Measurements from ENCODE around the gene NUSAP1. TPM values are rescaled to one million over a fixed set of nuclear protein-coding genes. Genes with fewer than 3 reads are reported as not detected.
A peak's percentile ranks its signal among the peaks of the same experiment; 100 is the strongest.

Gene NUSAP1
- total and polyA plus RNA-seq, 2 of the 4 experiments (the other 2 are of a cell fraction): 59.2 to 123 TPM

DNA sequence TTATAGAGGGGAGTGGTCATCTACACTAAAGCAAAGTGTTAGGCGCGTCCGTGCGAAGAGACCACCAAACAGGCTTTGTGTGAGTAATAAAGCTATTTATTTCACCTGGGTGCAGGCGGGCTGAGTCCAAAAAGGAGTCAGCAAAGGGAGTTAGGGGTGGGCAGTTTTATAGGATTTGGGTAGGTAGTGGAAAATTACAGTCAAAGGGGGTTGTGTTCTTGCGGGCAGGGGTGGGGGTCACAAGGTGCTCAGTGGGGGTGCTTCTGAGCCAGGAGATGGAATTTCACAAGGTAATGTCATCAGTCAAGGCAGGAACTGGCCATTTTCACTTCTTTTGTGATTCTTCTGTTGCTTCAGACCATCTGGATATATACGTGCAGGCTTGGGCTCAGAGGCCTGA lies 47.4 kb upstream of the NUSAP1 start:
- Histone ChIP-seq H3K4ac (ENCODE audit: low read depth, low read length) (no peak overlapping the region), H3K9me1 (ENCODE audit: insufficient read depth, low read length) (peaks cover 5% of the 10 kb centered on the region), H3K9ac (ENCODE audit: low read depth, low read length) (peak overlapping the region; percentile 85), H4K91ac (ENCODE audit: insufficient read depth, low read depth, low read length) (no peak overlapping the region), H3K27ac (ENCODE audit: insufficient read depth, low read length) (no peak overlapping the region; the same call in 1 of the 2 replicates), H2BK20ac (ENCODE audit: low read depth, low read length) (no peak overlapping the region), H2AFZ (replicated peaks; ENCODE audit: low read length, poor library complexity) (no peak overlapping the region), H3K27me3 (ENCODE audit: control insufficient read depth, insufficient read depth, low read length) (no peaks in the 10 kb centered on the region), H3K23ac (ENCODE audit: low read depth, low read length) (peak overlapping the region; percentile 38; the same call in 1 of the 2 replicates), H2BK5ac (ENCODE audit: low read depth, low read length, poor library complexity, severe bottlenecking) (no peak overlapping the region), H3K56ac (ENCODE audit: extremely low read depth, insufficient read depth, low read length) (no peak overlapping the region), H3K36me3 (ENCODE audit: control insufficient read depth, insufficient read depth, low read length) (peaks cover 18% of the 10 kb centered on the region), H4K8ac (ENCODE audit: low read depth in 2 of 2, low read length in 2 of 2) (no peak overlapping the region), H4K5ac (ENCODE audit: low read depth, low read length) (no peak overlapping the region), H2BK120ac (ENCODE audit: low read depth, low read length) (no peak overlapping the region), H3K4me2 (ENCODE audit: low read depth, low read length) (peak overlapping the region; percentile 68), H3K79me1 (ENCODE audit: low read depth in 1 of 2, low read length in 2 of 2) (peaks cover 19 to 49% of the 10 kb centered on the region in 2 experiments), H3K4me1 (ENCODE audit: control insufficient read depth, insufficient read depth, low read length) (peaks cover 6% of the 10 kb centered on the region), H4K20me1 (ENCODE audit: insufficient read depth, low read length) (peaks cover 6% of the 10 kb centered on the region; the same call in 1 of the 2 replicates), H3K18ac (ENCODE audit: low read depth, low read length) (no peak overlapping the region), H3K9me3 (ENCODE audit: control insufficient read depth, insufficient read depth, low read length) (no peaks in the 10 kb centered on the region), H3K14ac (replicated peaks; ENCODE audit: low read depth, low read length) (no peak overlapping the region), H3K4me3 (ENCODE audit: insufficient read depth, low read depth, low read length) (peak overlapping the region; percentile 81), H2AK9ac (replicated peaks; ENCODE audit: low read depth, low read length, poor library complexity) (no peak overlapping the region), H2AK5ac (ENCODE audit: low read depth, low read length) (no peak overlapping the region; the same call in 1 of the 2 replicates), H2BK15ac (ENCODE audit: low read depth, low read length) (no peak overlapping the region)
- intact Hi-C loops (cut with micrococcal nuclease) (no loop called here), in situ Hi-C loops (cut with MboI; ENCODE audit: low sequenced_read_pairs) (no loop called here), dilution Hi-C loops (cut with HindIII; ENCODE audit: low sequenced_read_pairs, unreplicated experiment) (no loop called here)
- CTCF ChIA-PET: interaction anchor here (0.6 kb wide), 1 partner anchor 542 kb away, joined by 7 read pairs; no protein-coding TSS in a partner anchor
- no TSS peak for BruUV-seq (replicated peaks)
- TF ChIP-seq BHLHE40 (IDR thresholded peaks at IDR 0.05; ENCODE audit: low read depth, low read length): no peak
- TF ChIP-seq NFE2L2 (IDR thresholded peaks at IDR 0.05; ENCODE audit: low read depth, low read length): no peak
- no peak for TF ChIP-seq SMC3 (IDR thresholded peaks at IDR 0.05; ENCODE audit: low read depth, low read length)
- no peak for TF ChIP-seq RCOR1 (IDR thresholded peaks at IDR 0.05; ENCODE audit: insufficient replicate concordance, low read length)
- no peak for TF ChIP-seq POLR2A (IDR thresholded peaks at IDR 0.05; ENCODE audit: low read depth, low read length)
- no peak for TF ChIP-seq MXI1 (IDR thresholded peaks at IDR 0.05; ENCODE audit: borderline replicate concordance, low read depth, low read length)
- TF ChIP-seq MAFK (IDR thresholded peaks at IDR 0.05; ENCODE audit: low read depth, low read length): no peak
- TF ChIP-seq, protein P1, sequence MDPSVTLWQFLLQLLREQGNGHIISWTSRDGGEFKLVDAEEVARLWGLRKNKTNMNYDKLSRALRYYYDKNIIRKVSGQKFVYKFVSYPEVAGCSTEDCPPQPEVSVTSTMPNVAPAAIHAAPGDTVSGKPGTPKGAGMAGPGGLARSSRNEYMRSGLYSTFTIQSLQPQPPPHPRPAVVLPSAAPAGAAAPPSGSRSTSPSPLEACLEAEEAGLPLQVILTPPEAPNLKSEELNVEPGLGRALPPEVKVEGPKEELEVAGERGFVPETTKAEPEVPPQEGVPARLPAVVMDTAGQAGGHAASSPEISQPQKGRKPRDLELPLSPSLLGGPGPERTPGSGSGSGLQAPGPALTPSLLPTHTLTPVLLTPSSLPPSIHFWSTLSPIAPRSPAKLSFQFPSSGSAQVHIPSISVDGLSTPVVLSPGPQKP (IDR thresholded peaks at IDR 0.05; ENCODE audit: borderline replicate concordance, low read depth, low read length): no peak
- TF ChIP-seq, protein P2, sequence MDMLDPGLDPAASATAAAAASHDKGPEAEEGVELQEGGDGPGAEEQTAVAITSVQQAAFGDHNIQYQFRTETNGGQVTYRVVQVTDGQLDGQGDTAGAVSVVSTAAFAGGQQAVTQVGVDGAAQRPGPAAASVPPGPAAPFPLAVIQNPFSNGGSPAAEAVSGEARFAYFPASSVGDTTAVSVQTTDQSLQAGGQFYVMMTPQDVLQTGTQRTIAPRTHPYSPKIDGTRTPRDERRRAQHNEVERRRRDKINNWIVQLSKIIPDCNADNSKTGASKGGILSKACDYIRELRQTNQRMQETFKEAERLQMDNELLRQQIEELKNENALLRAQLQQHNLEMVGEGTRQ (IDR thresholded peaks at IDR 0.05; ENCODE audit: low read depth, low read length): no peak
- no peak for TF ChIP-seq RFX5 (IDR thresholded peaks at IDR 0.05; ENCODE audit: low read depth, low read length)
- TF ChIP-seq FOS (IDR thresholded peaks at IDR 0.05; ENCODE audit: low read depth, low read length): no peak
- TF ChIP-seq RAD21 (IDR thresholded peaks at IDR 0.05; ENCODE audit: low read length): no peak
- TF ChIP-seq MAZ (IDR thresholded peaks at IDR 0.05; ENCODE audit: borderline replicate concordance, low read depth, low read length): no peak
- TF ChIP-seq, protein P3, sequence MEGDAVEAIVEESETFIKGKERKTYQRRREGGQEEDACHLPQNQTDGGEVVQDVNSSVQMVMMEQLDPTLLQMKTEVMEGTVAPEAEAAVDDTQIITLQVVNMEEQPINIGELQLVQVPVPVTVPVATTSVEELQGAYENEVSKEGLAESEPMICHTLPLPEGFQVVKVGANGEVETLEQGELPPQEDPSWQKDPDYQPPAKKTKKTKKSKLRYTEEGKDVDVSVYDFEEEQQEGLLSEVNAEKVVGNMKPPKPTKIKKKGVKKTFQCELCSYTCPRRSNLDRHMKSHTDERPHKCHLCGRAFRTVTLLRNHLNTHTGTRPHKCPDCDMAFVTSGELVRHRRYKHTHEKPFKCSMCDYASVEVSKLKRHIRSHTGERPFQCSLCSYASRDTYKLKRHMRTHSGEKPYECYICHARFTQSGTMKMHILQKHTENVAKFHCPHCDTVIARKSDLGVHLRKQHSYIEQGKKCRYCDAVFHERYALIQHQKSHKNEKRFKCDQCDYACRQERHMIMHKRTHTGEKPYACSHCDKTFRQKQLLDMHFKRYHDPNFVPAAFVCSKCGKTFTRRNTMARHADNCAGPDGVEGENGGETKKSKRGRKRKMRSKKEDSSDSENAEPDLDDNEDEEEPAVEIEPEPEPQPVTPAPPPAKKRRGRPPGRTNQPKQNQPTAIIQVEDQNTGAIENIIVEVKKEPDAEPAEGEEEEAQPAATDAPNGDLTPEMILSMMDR (conservative IDR thresholded peaks at IDR 0.05; ENCODE audit: low read depth, low read length): no peak
- no peak for TF ChIP-seq CEBPB (IDR thresholded peaks at IDR 0.05; ENCODE audit: low read depth, low read length)
- TF ChIP-seq CHD1 (IDR thresholded peaks at IDR 0.05; ENCODE audit: low read depth, low read length): no peak
- WGBS, 2 experiments (ENCODE audit: extremely low coverage in 2 of 2, insufficient read length in 1 of 2): 17% methylated on average over 2 of the region's 7 CpGs; no CpG with 5 or more reads in 1 of the 2 experiments
- DNase-seq: no peak
- ATAC-seq (ENCODE audit: low read depth): no peak
- POLR2A ChIA-PET (ENCODE audit: unreplicated experiment): no interaction called here
